NCI-H2196 treated with DMSO at 0.1 percent for 48 hours (cell line): ENCODE results near the gene PRR35.

ENCODE experiments used
- DNase-seq: peaks from one replicate; lab custom pipeline; 2025; ENCODE audit not compliant: unreplicated experiment; lab: John Stamatoyannopoulos, UW

PRR35 gene

DNA sequence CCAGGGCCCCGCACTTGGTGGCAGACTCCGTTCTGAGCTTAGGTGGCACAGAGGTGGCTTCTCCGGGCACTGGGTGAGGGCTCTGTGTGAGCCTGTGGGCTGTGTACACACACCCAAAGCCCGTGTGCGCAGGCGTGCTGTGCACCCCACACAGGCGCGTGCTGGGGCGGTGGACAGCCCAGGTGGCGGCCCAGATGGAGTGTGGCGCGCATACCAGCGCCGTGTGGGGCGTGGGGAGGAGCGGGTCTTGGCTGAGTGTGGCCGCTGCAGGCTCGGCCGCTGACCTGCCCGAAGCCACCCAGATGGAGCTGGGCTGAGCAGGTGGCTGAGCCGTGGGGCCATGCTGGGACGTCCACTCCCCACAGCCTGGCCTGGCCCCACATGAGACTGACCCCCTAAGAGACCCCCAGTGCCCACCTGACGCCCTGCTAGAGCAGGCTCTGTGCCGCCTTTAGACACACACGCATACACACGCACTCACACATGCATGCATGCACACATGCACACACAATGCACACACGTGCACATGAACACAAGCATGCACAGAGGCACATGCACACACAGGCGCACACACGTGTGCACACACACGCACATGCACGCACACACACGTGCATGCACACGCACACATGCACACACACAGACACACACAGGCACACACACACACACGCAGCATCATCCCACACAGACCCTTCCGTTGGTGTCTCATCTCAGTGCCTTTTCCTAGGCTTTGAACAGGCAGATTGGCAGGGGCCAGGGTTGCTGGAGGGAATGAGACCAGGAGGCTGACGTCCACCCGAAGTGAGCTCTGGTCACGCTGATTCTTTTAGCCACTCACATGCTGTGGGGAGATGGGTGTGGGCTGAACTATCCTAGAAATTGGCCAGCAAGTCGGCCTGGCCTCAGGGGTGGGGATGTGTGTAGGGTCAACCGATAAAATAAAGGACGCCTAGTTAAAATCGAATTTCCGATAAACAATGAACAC is 2.1 kb downstream of the PRR35 start:
- DNase-seq, result no peak

DNA sequence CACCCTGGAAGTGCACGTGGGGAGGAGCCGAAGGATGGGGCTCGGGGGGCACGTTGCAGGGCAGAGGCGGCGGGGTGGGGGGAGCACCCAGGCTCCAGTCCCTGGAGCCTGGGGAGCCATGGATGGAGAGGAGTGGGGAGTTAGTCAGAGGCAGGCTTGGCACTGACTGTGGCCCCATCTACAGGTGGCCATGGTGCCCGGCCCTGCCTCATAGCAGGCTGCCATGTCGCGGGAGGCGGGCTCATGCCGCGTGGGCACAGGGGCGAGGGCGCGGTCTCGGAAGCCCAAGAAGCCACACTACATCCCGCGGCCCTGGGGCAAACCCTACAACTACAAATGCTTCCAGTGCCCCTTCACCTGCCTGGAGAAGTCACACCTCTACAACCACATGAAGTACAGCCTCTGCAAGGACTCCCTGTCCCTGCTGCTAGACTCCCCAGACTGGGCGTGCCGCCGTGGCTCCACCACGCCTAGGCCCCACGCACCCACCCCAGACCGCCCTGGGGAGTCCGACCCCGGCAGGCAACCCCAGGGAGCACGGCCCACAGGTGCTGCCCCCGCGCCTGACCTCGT is 3.0 kb downstream of the PRR35 start:
- no peak for DNase-seq

DNA sequence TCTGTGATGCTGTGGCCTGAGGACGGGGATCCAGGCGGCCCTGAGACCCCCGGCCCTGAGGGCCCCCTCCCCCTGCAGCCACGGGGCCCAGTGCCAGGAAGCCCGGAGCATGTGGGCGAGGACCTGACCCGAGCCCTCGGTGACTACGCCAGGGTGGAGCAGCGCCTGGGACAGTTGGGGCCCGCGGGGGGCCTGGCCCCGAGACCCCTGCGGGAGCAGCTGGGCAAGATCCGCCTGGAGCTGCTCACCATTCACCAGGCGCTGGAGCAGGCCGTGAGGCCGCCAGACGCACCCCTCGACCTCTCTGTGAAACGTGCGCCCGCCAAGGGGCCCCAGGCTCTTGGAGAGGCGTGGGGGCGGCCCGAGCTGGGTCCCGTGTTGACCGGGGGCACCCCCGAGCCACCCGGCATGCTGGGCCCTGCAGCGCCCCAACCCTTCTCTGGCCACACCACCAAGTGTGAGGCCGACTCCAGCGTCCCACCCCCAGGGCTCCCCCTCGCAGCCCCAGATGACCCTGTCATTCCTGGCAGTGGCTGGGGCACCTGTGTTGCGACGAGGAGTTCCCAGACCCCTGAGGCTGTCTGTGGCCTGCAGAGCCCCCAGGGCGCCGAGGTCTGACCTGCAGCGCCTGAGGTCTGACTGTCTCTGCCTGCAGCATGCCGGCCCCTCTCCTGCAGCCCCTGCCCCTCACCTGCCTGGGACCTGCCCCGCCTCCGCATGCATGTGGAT is 4.7 kb downstream of the PRR35 start:
- DNase-seq, result no peak

DNA sequence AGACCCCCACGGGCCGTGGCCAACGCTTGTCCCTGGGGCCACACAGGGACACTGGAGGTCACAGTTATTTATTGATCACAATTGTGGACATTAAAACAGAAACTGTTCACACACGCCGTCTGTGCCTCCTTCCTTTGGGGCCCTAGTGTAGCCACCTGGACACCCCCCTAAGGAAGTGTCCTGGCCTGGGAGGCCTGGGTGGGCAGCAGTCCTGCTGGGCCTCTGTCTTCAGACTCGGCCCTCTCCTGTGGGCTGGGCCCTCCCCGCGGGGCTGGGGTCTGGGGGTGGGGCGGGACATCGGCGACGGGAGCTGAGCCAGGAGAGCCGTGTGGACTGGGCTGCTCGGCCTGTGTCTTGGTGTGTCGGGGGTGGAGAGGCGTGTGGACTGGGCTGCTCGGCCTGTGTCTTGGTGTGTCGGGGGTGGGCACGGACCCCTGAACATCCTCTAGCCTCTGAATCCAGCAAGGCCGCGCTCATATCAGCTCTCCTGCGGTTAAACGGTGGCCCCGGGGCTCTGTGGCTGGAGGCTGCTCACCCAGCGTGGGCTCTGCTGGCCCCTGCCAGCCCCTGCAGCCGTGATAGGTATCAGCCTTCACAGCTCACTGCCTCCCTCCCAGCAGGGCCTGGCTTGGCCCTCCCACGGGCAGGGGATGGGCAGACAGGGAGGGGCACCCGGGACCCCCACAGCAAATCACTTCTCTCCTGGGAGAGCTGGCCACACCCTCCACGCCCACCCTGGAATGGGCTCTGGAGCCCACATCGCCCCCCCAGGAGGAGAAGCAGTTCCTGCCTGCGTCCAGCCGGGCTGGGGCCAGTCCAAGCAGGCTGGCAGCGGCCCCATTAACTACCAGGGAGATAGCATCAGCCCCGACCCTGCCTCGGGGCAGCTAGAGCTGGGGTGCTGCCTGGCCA is 5.5 kb downstream of the PRR35 start:
- DNase-seq, result no peak

DNA sequence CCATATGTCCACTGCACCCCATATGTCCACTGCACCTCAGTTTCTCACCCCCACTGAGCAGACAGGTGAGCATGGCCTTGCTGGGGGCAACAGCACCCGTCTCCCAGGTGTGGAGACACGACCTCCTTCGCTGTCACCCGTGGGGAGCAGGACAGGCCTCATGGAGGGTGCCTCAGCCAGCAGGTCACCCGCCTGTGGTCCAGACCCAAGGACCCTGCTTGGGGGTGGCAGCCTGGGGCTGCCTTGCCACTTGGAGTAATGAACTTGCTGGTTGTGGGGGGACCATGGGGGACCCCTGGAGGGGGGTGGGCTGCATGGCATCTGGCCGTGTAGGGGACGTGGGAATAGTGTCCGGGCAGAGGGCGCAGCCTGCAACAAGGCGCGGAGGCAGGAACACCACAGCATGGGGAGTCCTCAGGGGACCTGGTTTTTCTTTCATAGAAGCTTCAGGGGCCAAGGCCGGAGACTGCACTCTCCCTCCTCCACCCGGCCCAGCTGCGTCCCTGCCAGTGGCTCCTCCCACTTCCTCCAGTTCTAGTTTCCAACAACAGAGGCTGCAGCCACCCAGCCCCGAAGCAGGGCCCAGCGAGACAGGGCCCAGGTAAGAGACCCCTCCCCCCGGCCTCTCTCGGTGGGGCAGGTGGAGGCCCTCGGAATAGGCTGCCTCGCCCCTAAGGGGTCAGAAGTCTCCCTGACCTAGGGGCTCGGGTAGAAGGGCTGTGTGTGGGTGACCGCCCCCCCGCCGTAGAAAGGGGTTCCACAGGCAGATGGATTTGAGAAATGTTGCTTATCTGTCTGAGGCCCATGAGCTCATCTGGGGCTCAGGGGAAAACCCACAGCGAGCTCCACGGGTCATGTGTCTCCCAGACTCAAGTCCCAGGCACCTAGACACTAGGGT is 6.5 kb downstream of the PRR35 start, which contains the start of gene NHLRC4:
TSS of gene NHLRC4 (plus strand) at position 531 of the 898 bp plus-strand sequence. CDS start 1,043 bp downstream, outside the sequence.
- peak; percentile 69 for DNase-seq

DNA sequence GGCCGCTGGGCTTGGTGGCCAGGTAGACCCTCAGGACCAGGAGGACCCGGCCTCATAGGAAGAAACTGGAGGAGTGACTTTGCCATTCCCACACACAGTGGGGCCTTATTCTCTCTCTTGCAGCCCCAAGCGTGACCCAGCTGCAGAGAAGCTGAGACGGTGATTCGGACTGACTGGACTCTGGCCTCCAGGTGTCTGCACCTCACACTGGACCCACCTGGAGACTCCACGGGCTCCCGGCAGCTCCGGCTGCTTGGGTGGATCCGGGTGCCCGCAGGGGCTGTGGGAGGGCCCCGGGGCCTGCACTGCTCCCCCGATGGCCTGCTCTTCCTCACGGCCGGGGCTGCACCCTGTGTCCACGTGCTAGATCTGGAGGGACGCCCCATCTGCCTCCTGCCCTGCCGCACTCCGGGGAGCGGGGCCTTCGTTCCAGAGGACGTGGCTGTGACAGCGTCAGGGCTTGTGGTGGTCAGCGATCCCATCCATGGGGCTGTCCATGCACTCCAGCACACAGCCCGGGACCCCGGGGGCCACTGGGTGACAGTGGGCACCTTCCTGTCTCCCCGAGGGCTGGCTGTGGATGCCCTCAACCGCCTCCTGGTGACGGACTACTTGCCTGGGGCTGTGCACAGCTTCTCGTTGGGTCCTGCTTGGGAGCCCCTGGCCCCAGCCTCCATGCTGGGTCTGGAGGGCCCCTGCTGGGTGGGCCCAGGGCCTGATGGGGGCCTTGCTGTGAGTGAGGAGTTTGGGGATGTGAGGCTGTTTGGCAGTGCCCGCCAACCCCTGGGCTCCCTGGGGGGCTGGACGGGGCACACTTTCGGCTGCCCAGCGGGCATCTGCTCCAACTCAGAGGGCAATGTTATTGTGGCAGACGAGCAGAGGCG is 7.4 kb downstream of the PRR35 start:
- DNase-seq, result no peak

DNA sequence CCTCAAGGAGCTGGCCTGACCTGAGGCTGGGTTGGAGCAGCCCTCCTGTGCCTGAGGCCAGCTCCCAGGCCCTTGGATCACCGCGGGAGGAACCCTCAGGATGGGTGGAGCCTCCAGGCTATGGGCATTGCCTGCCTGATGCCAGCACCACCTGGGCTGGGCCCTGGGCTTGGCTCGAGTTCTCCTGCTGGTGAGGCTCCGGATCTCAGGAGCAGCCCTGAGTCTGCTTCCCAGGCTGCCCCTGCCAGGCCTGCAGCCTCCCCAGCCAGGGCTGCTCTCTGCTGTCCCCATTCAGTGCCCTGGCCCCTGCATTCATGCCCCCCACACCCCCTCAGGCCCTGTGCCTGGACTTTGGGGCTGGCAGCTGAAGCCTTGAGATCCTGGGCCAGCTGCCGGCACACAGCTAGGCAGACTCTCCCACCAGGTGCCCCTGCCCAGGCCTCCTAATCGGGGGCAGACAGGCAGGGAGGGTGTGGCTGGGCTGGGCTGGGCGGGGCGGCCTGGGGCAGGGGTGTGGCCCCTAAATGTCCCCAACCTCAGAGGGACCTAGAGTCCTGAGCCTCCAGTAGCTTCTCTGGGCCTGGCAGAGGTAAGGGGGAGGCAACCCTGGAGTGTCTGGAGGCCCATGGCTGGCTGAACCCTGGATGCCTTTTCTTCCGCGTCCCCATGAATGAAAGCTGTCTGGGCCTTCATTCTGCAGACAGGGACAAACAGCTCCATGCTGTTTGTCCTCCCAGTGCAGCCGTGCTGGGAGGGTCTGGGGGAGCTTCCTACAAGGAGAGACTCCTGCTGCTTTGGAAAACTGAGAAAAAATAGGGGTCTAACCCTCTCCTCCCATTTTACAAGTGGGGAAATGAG is 8.4 kb downstream of the PRR35 start:
- DNase-seq, result no peak

DNA sequence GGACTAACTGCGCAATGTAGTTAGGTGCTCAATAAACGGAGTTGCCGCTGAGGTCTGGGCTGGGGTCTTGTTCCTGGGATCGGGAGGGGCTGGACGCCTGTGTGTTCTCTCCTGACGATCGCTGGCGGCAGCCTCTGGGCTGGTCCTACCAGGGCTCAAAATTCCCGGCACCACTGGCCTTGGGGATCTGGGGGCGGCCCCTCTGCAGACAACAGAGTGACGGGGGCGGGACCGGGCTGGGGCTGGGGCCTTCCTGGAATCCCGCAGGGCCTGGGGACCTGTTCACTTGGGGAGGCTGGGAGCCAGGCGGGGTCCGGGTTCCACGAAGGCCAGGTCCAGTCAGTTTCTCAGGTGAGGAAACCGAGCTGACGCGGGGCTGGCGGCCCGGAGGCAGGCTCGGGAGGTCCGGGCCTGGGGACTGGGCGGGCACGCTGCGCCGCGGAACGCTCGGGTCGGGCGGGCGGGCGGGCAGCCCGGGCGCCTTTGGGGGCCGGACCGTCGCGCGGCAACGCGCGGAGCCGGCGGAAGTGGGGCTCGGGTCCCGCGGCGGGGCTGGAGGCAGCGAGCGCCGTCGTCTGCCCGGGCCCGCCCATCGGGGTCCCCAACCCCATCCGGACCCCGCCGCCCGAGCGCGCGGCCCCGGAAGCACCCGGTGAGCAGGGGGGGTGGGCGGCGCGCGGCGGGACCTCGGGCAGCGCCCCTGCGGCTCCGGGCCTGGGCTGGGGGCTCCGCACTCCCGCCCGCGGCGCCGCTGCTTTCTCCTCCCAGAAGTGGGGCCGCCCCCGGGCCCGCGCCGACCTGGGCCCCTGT is 9.5 kb downstream of the PRR35 start, which contains the start of gene PIGQ:
TSS of gene PIGQ (plus strand) at position 524 of the 810 bp plus-strand sequence. CDS start 4,107 bp downstream, outside the sequence.
- DNase-seq, result peak; percentile 28

DNA sequence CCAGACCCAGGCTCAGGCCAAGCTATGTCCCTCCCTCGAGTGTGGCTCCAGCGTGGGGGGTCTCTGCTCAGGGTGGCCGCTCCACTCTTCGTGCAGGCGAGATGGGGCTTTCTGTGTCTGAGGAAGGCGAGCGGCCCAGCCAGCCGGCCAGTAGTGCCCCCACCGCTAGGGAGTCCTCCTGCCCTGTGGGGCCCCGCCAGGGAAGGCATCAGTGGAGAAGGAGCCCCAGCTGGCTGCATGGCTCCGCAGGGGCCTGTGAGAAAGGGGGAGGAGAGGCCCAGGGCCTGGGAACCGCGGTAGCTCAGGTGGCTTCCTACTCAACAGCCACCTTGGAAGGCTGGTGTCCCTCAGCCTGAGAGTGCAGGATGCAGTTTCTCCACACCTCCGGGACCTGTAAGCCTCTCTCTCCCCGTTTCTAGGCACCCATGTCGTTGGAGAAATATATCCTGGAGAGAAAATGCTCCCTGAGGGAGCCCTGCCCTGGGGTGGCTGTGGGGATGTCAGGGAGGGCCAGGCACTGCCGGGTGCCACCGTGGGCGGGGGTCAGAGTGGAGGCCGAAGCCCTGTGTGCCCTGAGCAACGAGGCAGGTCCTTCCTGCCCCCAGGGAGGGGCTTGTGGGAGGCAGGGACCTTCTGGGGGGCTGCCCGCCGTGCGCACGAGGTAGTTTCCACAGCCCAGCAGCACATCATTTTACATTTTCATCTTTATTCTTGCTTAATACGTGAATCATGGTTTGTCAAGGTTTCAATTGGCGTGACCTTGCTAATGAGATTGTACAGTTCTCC is 12.9 kb downstream of the PRR35 start:
- no peak for DNase-seq

DNA sequence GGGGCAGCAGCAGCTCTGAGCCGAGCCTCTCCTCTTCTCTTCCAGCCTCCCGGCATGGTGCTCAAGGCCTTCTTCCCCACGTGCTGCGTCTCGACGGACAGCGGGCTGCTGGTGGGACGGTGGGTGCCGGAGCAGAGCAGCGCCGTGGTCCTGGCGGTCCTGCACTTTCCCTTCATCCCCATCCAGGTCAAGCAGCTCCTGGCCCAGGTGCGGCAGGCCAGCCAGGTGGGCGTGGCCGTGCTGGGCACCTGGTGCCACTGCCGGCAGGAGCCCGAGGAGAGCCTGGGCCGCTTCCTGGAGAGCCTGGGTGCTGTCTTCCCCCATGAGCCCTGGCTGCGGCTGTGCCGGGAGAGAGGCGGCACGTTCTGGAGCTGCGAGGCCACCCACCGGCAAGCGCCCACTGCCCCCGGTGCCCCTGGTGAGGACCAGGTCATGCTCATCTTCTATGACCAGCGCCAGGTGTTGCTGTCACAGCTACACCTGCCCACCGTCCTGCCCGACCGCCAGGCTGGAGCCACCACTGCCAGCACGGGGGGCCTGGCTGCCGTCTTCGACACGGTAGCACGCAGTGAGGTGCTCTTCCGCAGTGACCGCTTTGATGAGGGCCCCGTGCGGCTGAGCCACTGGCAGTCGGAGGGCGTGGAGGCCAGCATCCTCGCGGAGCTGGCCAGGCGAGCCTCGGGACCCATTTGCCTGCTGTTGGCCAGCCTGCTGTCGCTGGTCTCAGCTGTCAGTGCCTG is 14.0 kb downstream of the PRR35 start:
- no peak for DNase-seq

DNA sequence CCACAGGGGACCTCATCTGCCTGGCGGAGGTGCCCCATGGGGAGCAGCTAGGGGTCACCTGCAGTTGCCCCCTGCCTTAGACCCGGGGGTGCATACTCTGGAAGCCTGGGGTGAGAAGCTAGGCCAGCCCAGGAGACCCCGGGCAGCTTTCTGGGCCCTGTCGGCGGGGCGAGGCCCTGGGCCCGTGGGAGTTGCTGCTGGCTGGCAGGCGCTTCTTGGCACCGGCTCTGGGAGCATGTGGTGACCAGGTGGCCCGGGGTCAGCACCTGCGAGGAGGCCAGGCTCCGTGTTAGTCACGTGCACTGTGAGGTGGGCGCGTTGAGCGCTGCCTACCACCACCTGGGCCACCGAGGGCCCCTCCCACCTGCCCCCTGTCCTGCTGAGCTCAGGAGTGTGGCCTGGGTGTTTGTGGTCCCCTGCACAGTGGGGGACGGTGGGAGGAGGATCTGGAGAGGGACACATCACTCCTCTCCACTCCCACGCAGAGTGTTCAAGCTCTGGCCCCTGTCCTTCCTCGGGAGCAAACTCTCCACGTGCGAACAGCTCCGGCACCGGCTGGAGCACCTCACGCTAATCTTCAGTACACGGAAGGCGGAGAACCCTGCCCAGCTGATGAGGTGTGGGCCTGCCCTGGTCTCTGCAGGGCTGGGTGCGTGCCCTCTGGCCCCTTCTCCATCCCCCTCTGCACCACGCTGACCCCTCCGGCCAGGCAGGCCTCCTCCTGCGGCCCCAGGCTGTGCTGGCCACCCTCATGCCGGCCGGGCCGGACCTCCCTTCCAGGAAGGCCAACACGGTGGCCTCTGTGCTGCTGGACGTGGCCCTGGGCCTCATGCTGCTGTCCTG is 15.4 kb downstream of the PRR35 start:
- DNase-seq, result no peak

DNA sequence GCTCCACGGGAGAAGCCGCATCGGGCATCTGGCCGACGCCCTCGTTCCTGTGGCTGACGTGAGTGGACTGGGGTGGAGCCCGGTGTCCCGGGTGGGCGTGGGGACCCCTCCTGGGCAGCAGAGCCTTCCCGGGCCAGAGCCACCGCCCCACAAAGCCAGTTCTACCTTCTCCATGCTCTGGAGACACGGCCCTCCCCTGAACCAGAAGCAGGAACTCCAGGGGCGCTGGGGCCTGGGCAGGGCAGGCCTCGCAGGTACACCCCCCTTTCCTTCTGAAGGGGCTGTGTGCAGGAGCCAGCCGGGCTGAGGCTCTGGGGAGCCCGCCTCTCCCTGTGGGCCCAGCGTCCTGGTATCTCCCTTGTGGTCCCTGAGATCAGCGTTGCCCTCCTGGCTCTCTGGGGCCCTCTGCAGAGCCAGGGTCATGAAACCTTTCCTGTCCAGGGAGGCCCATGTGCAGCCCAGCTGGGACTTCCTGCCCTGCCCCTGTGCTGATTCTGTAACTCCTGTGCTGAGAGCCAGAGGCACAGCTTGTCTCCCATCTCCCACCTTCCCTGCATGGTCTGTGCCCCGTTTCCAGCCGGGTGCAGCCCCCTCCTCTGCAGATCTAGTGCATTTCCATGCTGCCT is 16.1 kb downstream of the PRR35 start:
- DNase-seq, result no peak

DNA sequence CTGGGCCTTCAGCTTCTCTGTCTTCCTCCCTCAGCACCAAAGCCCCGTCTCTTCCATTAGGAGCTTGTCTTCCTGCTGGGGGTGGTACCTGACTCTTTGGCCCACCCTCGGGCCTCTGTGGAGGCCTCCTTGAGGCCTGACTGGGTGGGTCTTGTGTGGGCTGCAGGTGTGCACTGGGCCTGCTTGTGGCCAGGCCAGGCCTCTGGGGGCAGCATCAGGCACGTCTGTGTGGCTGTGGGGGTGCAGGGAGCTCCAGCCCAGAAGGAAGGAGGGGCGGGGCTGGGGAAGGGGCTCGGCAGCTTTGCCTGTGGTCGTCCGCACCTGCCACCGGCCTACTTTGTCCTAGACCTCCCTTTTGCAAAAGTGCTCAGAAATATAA is 16.6 kb downstream of the PRR35 start:
- no peak for DNase-seq

DNA sequence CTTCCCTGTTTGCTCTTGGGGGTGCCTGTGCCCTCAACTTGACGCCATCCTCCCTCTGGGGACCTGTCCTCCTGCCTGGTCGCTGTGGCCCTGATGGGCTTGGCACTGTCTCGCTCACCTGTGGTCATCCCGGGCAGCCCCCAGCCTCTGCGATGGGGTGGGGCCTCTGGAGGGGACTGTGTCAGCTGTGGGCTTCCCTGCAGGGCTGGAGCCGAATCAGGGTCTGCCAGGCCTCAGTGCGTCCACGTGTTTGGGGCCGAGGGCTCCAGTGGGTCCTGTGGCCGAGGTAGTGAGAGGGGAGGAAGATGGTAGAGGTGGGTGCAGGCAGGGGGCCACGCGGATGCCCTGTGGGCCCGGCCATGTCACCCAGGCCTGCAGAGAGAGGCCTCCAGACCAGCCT is 17.6 kb downstream of the PRR35 start:
- DNase-seq, result no peak
